ENCODE data around the gene U2SURP. TPM values are rescaled to one million over a fixed set of nuclear protein-coding genes. Genes with fewer than 3 reads are reported as not detected.

U2SURP gene
- total RNA-seq, 6 experiments from 2014 or later = 19.1 to 34.5 (median 26.9) TPM

DNA sequence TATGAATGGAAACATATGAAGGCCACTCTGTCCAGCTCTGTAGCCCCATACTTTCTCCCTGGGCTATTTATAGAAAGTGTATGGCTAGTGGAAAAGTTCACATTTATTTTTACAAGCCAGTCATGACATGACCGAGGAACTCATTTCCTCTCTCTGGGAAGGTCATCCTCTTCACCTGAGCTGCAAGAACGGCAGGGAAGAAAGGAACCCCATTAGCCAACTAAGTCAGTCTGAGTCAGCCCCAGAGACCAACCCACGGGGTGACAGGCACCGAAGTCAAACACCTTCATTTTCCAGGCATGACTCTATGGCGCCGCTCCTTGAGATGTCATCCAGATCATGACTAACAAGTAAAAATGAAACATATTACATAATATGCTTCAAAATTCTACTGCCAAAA is 42.7 kb upstream of the U2SURP start:
- no peaks in the 10 kb centered on the region for H3K9me3 ChIP-seq
- no peak overlapping the region for H3K4me3 ChIP-seq
- TF ChIP-seq POLR2A (IDR thresholded peaks at IDR 0.05) = no peak
- TF ChIP-seq, protein P1, sequence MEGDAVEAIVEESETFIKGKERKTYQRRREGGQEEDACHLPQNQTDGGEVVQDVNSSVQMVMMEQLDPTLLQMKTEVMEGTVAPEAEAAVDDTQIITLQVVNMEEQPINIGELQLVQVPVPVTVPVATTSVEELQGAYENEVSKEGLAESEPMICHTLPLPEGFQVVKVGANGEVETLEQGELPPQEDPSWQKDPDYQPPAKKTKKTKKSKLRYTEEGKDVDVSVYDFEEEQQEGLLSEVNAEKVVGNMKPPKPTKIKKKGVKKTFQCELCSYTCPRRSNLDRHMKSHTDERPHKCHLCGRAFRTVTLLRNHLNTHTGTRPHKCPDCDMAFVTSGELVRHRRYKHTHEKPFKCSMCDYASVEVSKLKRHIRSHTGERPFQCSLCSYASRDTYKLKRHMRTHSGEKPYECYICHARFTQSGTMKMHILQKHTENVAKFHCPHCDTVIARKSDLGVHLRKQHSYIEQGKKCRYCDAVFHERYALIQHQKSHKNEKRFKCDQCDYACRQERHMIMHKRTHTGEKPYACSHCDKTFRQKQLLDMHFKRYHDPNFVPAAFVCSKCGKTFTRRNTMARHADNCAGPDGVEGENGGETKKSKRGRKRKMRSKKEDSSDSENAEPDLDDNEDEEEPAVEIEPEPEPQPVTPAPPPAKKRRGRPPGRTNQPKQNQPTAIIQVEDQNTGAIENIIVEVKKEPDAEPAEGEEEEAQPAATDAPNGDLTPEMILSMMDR (IDR thresholded peaks at IDR 0.05) = no peak
- H3K27ac ChIP-seq = no peak overlapping the region
- ATAC-seq = no peak
- no peaks in the 10 kb centered on the region for H3K27me3 ChIP-seq
- WGBS (ENCODE audit: insufficient coverage, low coverage, low lambda C conversion rate, missing lambda C conversion rate) = 63% methylated on average over 5 of the region's 6 CpGs
- H3K4me1 ChIP-seq = peaks cover 0 to 20% (median 0%) of the 10 kb centered on the region in 4 donors
- no peaks in the 10 kb centered on the region for H3K36me3 ChIP-seq
- intact Hi-C loops (cut with DNase I) = no loop called here
- DNase-seq = no peak

GRCh38 chr3:142960322-142960850 is 41.0 kb upstream of the U2SURP start:
- TF ChIP-seq, protein P1 (IDR thresholded peaks at IDR 0.05) = no peak
- no peak for TF ChIP-seq POLR2A (IDR thresholded peaks at IDR 0.05)
- no peaks in the 10 kb centered on the region for H3K36me3 ChIP-seq
- H3K9me3 ChIP-seq = no peaks in the 10 kb centered on the region
- DNase-seq (no peak), ATAC-seq (peak; percentile 1 to 51 (median 4))
- H3K4me1 ChIP-seq = peaks cover 0 to 29% (median 0%) of the 10 kb centered on the region in 4 donors
- H3K27me3 ChIP-seq = no peaks in the 10 kb centered on the region
- 27% methylated on average over 1 of the region's 1 CpG for WGBS (ENCODE audit: insufficient coverage, low coverage, low lambda C conversion rate, missing lambda C conversion rate)
- no peak overlapping the region for H3K27ac ChIP-seq
- H3K4me3 ChIP-seq = no peak overlapping the region
- intact Hi-C loops (cut with DNase I) = no loop called here

DNA sequence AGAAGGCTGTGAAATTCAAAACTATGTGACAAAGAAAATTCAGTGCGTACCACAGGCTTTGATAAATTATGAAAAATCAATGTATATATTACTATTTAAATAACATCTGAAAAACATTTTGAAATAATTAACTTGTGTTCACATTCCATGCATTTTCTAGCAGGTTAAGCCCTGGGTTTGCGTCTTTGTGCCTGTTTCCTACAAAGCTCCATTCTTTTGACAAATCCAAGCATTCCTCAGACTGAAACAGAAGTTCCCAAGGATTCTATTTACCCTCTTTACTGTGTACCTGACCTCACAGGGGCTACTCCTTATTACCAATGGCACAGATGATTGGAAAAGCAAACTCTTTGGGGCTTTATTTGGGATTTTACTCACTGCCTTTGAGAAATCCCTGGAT is 39.8 kb upstream of the U2SURP start:
- Histone ChIP-seq H3K4me1 (peaks cover 0 to 30% (median 0%) of the 10 kb centered on the region in 4 donors), H3K27ac (peak overlapping the region in 2 of 3 donors; percentile 25 to 33), H3K4me3 (peak overlapping the region; percentile 24 to 75 (median 67)), H3K36me3 (no peaks in the 10 kb centered on the region), H3K9me3 (no peaks in the 10 kb centered on the region), H3K27me3 (no peaks in the 10 kb centered on the region)
- TF ChIP-seq POLR2A (IDR thresholded peaks at IDR 0.05) = no peak
- TF ChIP-seq, protein P1 (IDR thresholded peaks at IDR 0.05) = no peak
- 31% methylated on average over 2 of the region's 2 CpGs for WGBS (ENCODE audit: insufficient coverage, low coverage, low lambda C conversion rate, missing lambda C conversion rate)
- intact Hi-C loops (cut with DNase I) = no loop called here
- no peak for ATAC-seq
- DNase-seq = no peak

GRCh38 chr3:142962175-142962519 is 39.2 kb upstream of the U2SURP start:
- peaks cover 0 to 30% (median 0%) of the 10 kb centered on the region in 4 donors for H3K4me1 ChIP-seq
- H3K27me3 ChIP-seq = no peaks in the 10 kb centered on the region
- H3K36me3 ChIP-seq = no peaks in the 10 kb centered on the region
- TF ChIP-seq, protein P1 (IDR thresholded peaks at IDR 0.05) = no peak
- TF ChIP-seq POLR2A (IDR thresholded peaks at IDR 0.05) = no peak
- ATAC-seq = no peak
- H3K4me3 ChIP-seq = peak overlapping the region; percentile 63 to 75 (median 67)
- intact Hi-C loops (cut with DNase I) = no loop called here
- 78% methylated on average over 11 of the region's 19 CpGs for WGBS (ENCODE audit: insufficient coverage, low coverage, low lambda C conversion rate, missing lambda C conversion rate)
- DNase-seq = no peak
- H3K27ac ChIP-seq = peak overlapping the region; percentile 25 to 73 (median 33)
- H3K9me3 ChIP-seq = no peaks in the 10 kb centered on the region

All from right lobe of liver (tissue), 6 donors.